WI38 (cell line): ENCODE data around the gene CNN1.

Experiments
- H3K4me3 ChIP-seq: 2 replicates; pipeline ENCODE4 v1.5.1; 2011; ENCODE audit warnings: low read depth, mild to moderate bottlenecking, control low read depth, low read length
- TF ChIP-seq, protein P1 (sequence below): IDR thresholded peaks from 2 replicates; pipeline ENCODE4 v1.5.1; 2012; ENCODE audit warnings: low read depth, mild to moderate bottlenecking, control low read depth, low read length

Gene CNN1

DNA sequence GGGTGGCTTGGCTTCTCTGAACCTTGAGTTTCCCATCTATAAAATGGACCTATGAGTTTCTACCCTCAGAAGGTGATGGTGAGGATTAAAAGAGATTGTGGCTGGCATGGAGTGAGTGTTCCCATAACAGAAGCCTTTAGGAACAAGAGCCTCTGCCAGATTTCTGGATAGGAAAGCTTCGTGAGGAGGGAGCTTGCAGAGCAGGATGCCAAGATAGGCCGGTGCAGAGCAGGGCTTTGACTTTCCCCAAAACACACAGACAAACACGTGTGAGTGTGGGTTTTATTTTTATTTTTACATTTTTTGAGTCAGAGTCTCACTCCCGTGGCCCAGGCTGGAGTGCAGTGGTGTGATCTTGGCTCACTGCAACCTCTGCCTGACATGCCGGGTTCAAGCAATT is 3.7 kb upstream of the CNN1 start:
- no peak overlapping the region for H3K4me3 ChIP-seq
- TF ChIP-seq, protein P1, sequence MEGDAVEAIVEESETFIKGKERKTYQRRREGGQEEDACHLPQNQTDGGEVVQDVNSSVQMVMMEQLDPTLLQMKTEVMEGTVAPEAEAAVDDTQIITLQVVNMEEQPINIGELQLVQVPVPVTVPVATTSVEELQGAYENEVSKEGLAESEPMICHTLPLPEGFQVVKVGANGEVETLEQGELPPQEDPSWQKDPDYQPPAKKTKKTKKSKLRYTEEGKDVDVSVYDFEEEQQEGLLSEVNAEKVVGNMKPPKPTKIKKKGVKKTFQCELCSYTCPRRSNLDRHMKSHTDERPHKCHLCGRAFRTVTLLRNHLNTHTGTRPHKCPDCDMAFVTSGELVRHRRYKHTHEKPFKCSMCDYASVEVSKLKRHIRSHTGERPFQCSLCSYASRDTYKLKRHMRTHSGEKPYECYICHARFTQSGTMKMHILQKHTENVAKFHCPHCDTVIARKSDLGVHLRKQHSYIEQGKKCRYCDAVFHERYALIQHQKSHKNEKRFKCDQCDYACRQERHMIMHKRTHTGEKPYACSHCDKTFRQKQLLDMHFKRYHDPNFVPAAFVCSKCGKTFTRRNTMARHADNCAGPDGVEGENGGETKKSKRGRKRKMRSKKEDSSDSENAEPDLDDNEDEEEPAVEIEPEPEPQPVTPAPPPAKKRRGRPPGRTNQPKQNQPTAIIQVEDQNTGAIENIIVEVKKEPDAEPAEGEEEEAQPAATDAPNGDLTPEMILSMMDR = no peak

DNA sequence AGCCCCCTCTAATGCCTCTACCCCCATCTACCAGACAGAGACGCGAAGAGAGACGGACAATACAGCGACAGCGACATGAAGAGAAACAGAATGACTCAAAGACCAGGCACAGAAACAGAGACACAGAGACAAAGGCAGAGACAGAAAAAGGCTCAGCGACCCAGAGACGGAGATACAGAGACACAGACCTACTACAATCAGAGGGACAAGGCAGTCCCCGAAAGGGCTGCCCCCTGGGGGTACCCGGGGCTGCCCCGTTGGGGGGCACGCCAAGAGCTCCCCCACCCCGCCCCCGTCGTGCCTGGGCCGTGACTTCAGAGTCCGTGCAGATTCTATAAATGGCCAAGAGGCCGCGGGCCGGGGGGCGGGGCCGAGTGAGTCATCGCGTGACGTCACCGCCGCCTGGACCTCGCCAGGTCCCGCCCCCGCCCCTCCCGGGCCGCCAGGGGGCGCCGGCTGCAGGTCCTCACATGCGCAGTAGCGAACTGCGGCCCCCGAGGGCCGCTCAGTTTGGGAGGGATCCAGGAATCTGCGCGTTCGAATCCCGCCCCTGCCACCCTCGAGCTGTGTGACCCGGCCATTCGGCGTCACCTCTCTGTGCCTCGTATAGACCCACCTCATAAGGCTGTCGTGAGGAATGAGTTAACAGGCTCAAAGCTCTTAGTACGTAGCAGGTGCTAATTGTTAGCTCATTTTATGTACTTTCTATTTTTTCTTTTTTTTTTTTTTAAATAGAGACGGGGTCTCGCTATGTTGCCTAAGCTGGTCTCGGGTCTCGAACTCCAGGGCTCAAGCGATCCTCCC is 2.7 kb upstream of the CNN1 start:
- H3K4me3 ChIP-seq = peak overlapping the region; percentile 38
- TF ChIP-seq, protein P1 = peak; percentile 92

DNA sequence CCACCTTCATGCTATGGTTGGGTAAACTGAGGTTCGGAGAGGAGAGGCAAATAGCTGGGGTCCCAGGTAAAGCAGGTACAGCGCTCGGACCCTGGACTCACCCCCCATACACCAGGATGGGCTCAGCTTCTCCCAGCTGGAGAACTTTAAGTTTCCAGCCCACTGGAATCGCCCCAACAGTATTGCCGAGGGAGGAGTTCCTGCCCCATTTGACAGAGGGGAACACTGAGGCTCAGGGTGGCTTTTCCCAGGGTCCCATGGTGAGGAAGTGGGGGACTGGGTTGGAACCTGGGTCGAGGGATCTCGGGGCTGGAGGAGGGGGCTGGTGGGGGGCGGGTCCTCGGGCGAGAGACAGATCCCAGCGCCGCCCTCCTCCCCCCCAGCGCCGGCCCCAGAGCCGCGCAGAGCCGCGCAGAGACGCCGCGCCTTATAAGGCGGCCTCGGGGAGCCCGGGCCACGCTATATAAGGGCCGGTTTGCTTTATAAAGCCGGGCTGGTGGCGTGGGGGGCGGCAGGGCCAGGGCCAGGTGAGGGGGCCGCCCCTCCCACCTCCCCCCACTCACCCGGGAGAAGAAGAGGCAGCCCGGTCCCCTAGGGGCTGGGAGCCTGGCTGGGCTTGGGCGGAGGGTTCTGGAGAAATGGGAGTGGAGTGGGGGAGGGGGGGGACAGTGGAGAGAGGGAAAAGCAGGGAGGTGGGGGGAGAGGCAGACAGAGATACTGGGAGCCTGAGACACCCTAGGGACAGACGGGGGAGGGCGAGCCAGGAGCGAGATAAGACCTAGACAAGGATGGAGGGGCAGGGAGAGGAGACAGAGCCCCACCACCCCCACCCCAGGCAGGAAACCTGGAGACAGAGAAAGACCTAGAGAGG is 1.1 kb downstream of the CNN1 start:
- peak overlapping the region; percentile 63 for H3K4me3 ChIP-seq

DNA sequence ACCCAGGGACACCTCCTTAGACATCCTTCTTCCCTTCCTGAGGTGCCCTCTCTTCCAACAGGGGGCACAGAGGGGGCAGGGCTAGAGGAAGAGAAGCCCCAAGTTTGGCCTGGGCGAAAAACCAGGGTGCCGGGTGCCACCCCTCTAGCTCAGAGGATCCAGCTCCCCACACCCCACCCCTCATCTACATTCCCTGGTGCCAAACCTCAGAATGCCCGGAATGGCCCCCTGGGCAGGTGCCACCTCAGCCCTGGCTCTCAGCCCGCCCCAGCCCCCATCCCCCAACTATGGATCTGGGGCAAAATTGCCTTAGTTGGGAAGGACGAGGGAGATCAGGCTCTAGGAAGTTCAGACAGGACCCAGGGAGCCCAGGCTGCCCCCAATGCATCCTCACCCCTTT is 2.0 kb downstream of the CNN1 start:
- H3K4me3 ChIP-seq = no peak overlapping the region
- TF ChIP-seq, protein P1 = no peak

More for the DNA sequence above, 1.1 kb downstream of the CNN1 start:
- TF ChIP-seq, protein P1 = no peak

DNA sequence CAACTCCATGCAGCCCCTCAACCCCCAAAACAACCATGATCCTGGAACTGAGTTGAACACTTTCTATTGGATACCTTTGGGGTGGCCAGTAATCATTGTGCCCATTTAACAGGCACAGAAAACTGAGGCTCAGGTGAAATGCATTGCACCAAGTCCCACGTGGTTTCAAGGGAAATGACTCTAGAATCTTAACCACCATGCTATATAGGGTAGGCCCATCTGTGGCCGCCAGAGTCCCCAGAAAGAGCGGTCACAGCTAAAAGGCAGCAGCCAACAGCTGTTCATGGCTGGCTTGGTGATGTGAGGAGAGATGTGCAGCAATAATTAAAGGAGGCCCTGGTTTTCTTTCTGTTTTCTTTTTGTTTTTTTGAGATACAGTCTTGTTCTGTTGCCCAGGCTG is 2.6 kb downstream of the CNN1 start:
- TF ChIP-seq, protein P1 = no peak
- no peak overlapping the region for H3K4me3 ChIP-seq

DNA sequence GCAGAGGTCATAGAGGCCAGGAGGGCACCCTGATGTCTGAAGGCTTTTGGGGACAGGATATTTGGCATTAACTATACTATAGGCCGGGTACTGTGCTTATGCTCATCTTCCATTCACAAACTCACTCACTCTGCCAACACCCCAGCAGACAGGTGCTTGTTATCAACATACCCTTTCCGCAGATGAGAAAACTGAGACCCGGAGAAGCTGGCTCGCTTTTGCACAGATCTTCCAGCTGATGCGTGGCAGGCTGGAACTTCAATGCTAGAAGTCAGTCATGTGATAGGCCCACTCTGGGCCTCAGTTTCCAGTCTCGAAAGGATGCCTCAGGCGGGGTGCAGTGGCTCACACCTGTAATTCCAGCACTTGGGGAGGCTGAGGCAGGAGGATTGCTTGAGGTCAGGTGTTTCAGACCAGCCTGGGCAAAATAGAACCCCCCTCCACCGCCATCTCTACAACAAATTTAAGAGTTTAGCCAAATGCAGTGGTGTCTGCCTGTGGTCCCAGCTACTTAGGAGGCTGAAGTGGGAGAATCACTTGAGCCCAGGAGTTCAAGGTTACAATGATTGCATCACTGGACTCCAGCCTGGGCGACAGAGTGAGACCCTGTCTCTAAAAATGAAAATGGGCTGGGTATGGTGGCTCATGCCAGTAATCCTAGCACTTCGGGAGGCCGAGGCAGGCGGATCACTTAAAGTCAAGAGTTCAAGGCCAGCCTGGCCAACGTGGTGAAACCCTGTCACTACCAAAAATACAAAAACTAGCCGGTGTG is 9.5 kb downstream of the CNN1 start:
- TF ChIP-seq, protein P1 = no peak
- no peak overlapping the region for H3K4me3 ChIP-seq
